ENCODE measurements around the gene ODAD2. TPM values are rescaled to one million over a fixed set of nuclear protein-coding genes. Genes with fewer than 3 reads are reported as not detected.

ODAD2 gene
- 1 to 10 TPM in 4 of 10 donors, under 1 TPM in 3, not detected in 3; 0.41 to 1.7 (median 1.0) TPM for total RNA-seq
- not detected for polyA plus RNA-seq
- long read RNA-seq, donor 1 = 0 reads
- long read RNA-seq, donor 2 = 0 reads
- long read RNA-seq, donor 3 = 0 reads

- no peak for DNase-seq
- 1 to 2% methylated on average over 30 of the region's 30 CpGs for WGBS, 2 donors
- H3K36me3 ChIP-seq = no peaks in the 10 kb centered on the region
- H3K9me3 ChIP-seq = no peaks in the 10 kb centered on the region
- no peak within 1 kb of the TSS for H3K27ac ChIP-seq
- intact Hi-C loops (cut with DNase I) = no loop called here
- ATAC-seq = no peak
- peaks cover 0 to 49% (median 18%) of the 10 kb centered on the region in 7 donors for H3K27me3 ChIP-seq
- no peak for TF ChIP-seq CTCF (IDR thresholded peaks at IDR 0.05)
- H3K4me3 ChIP-seq = peak within 1 kb of the TSS; percentile 41 to 67 (median 61)
- peaks cover 0 to 13% (median 0%) of the 10 kb centered on the region in 9 donors for H3K4me1 ChIP-seq
Measured at GRCh38 chr10:27998954-27999275, at the start of gene ODAD2. Gene ODAD2, minus strand, starts transcription at chr10:27999079. Its CDS starts 3,937 bp downstream, at chr10:27995142.

- Histone ChIP-seq H3K9me3 (no peaks in the 10 kb centered on the region), H3K4me1 (no peaks in the 10 kb centered on the region), H3K4me3 (no peak overlapping the region), H3K36me3 (no peaks in the 10 kb centered on the region), H3K27ac (no peak overlapping the region), H3K27me3 (peaks cover 0 to under 1% (median 0%) of the 10 kb centered on the region in 7 donors)
- DNase-seq = no peak
- intact Hi-C loops (cut with DNase I) = no loop called here
- WGBS, 2 donors = 70 to 75% methylated on average over 4 of the region's 4 CpGs
- no peak for TF ChIP-seq CTCF (IDR thresholded peaks at IDR 0.05)
- no peak for ATAC-seq
Measured at GRCh38 chr10:28047061-28047460, 48.2 kb upstream of the ODAD2 start.

GRCh38 chr10:28046579-28046978, 47.7 kb upstream of the ODAD2 start:
- H3K27ac ChIP-seq = no peak overlapping the region
- 50 to 62% methylated on average over 3 of the region's 3 CpGs for WGBS, 2 donors
- no peaks in the 10 kb centered on the region for H3K4me1 ChIP-seq
- intact Hi-C loops (cut with DNase I) = no loop called here
- no peaks in the 10 kb centered on the region for H3K36me3 ChIP-seq
- DNase-seq = no peak
- ATAC-seq = no peak
- no peaks in the 10 kb centered on the region for H3K9me3 ChIP-seq
- H3K27me3 ChIP-seq = peaks cover 0 to 5% (median 0%) of the 10 kb centered on the region in 7 donors
- no peak overlapping the region for H3K4me3 ChIP-seq
- TF ChIP-seq CTCF (IDR thresholded peaks at IDR 0.05) = no peak

GRCh38 chr10:28043941-28044340, 45.1 kb upstream of the ODAD2 start:
- 68 to 79% methylated on average over 1 of the region's 1 CpG for WGBS, 2 donors
- ATAC-seq = no peak
- Histone ChIP-seq H3K4me3 (no peak overlapping the region), H3K27me3 (peaks cover 0 to 5% (median 0%) of the 10 kb centered on the region in 7 donors), H3K9me3 (no peaks in the 10 kb centered on the region), H3K36me3 (no peaks in the 10 kb centered on the region), H3K27ac (no peak overlapping the region), H3K4me1 (no peaks in the 10 kb centered on the region)
- intact Hi-C loops (cut with DNase I) = no loop called here
- TF ChIP-seq CTCF (IDR thresholded peaks at IDR 0.05) = no peak
- no peak for DNase-seq

All from heart right ventricle (tissue), 16 donors.